Amygdala (tissue), 56 donors: Measurements from ENCODE around the gene SLC16A5.
"Not testable (repeated sequence)": the region's sequence is repeated elsewhere in the genome, so short reads cannot be mapped to it uniquely, and the experiment has no call there.

Source experiments
- DNase-seq, 56 donors: peaks; one replicate each; lab custom pipeline; 2025; lab: John Stamatoyannopoulos, UW

SLC16A5 gene

DNA sequence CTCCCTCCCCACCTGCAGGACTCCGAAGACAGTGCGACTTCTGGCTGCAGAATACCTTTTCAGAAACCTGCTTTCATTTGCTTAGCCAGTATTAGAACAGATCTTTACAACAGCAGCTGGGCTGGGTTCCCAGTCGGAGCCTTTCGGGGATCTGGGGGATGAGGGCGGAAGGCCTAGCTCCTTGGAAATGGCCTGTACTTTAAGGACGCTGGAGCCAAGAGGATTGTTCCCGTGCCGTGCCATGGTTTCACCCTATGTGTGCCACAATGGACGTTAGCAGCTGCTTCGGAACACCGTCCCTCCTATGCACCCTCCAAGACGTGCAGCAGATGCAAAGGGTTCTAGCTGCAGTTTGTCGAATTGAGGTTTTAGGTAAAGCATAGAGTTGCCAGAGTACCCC, 24.6 kb upstream of the SLC16A5 start:
- DNase-seq = peak in 4 of 56 donors; percentile 8 to 36 (median 20)

DNA sequence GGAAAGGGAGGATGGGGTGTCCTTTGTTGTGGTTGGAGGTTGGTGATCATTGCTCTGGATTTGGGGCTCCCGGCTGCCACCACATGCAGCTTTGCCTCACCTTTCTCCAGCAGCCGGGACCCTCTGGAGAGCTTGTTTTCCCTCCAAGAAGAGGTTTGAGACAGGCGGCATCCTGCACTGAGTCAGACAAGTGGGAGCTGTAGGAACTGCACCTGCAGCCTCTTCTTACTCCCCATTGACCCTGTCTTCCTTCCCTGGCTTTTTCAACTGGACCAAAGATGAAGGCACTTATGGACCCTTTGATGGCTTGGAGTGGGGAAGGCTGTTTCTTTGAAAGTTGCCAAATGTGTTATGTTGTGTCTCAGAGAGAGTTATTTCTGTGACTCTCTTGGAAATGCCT, 24.1 kb upstream of the SLC16A5 start:
- no peak for DNase-seq

DNA sequence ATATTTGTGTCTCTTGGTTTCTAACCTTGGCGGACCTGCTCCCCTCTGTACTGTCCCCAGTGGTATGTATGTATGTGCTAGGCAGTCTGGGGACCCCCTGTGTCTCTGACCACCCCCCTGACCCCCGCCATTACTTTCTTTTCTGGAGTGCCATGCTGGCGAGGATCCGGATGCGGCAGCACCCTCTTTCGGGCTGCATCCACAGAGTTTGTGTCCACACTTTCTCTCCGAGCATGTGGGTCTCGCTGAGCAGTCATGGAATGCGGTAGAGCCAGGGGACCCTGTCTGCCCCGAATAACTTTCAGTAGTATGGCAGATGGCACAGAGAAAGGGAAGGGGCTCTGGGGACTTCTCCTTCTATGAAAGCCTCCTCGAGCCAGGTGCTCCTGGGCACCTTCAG, 23.7 kb upstream of the SLC16A5 start:
- no peak for DNase-seq

GRCh38 chr17:75064460-75064859, 23.3 kb upstream of the SLC16A5 start:
- no peak for DNase-seq

DNA sequence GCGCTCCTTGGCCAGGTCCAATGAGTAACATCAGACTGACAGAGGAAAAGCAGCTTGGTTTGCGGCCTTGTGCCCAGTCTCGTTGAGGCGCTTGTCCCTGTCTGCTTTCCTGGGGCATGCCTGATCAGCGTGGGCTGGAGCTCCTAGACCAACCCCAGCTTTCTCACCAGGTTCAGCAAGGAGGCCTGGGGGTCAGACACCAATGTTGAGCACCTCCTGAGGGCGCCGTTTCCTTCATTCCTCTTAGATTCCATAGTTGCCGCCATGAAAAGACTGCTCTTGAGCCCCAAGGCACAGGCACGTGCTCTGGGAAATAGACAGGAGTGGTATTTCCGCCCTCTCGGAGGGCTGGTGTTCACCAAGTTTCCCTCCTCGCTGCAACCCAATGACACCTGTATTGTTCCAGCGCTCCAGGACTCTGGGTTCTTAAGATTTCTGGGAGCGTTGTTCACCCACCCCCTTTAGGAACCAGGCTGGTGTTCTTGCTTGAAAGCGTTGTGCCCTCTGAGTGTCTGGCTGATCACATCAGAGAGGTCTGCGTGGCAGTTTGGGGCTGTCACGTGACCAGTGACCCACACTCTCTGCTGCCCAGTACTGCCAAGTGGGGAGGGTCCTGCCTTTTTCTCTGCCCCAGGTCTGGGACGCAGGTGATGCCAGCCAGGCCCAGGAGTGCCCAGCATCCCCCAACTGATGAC, 22.7 kb upstream of the SLC16A5 start:
- no peak for DNase-seq

- no peak for DNase-seq
These were observed 22.1 kb upstream of the SLC16A5 start for GRCh38 chr17:75065562-75066151.

- DNase-seq = no peak
These were observed 19.9 kb upstream of the SLC16A5 start for GRCh38 chr17:75067856-75068255.

DNA sequence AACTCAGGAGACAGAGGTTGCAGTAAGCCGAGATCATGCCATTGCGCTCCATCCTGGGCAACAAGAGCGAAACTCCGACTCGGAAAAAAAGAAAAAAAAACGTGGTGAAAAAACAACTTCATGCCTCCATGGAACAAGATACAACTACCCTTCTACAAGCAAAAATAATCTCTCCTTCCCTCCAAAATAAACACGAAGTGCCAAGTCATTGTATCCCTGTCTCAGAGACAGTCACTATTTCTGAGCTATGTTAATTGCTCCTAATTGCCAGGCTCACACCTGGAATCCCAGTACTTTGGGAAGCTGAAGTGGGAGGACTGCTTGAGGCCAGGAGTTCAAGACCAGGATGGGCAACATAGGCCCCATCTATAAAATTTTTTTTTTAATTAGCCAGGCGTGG, 19.0 kb upstream of the SLC16A5 start:
- no peak for DNase-seq

- DNase-seq = peak in 1 of 56 donors; percentile 3
These were observed 18.0 kb upstream of the SLC16A5 start for GRCh38 chr17:75069783-75070182.

- DNase-seq = not testable (repeated sequence)
These were observed 16.1 kb upstream of the SLC16A5 start for GRCh38 chr17:75071478-75072271.

DNA sequence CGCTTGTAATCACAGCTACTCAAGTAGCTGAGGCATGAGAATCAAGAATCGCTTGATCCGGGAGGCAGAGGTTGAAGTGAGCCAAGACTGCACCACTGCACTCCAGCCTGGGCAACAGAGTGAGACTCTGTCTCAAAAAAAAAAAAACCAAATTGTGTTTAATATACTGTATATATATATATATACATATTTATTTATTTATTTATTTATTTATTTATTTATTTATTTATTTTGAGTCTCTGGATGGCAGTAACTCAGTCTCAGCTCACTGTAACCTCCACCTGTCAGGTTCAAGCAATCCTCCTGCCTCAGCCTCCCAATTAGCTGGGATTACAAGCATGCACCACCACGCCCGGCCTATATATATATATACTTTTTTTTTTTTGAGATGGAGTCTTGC, 14.8 kb upstream of the SLC16A5 start:
- DNase-seq = not testable (repeated sequence)

DNA sequence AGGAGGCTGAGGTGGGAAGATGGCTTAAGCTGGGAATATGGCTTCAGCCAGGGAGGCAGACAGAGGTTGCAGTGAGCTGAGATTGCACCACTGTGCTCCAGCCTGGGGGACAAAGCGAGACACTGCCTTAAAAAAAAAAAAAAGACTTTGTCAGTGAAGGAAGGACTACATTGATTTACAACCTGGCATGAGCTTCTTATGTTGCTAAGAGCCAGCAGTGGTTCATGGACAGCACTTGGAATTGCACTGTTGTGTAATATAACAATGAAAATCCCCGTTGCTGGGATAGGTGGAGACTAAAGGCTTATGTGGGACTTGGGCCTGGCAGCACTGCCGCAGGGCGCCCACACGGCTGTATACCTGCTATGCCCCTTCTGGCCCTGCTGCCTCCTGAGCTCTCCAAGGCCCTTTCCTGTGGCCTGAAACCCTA, 14.1 kb upstream of the SLC16A5 start:
- DNase-seq = no peak

DNA sequence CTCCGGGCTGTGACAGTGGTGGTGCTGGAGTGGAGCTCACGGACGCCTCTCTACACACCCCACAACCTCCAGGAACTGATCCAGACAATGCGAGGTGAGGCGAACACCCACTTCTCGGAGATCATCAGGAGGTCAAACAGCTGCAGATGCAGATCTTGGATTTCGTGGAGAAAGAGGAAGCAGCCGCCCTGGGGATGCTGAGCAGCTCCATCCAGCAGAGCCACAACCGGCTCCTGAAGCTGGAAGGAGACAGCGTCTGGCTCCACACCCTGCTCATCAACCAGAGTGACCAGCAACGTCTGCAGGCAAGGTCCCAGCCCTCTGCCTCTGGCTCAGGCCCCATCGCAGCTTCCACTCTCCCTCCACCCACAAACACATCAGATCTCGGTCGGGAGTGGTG, 13.2 kb upstream of the SLC16A5 start:
- DNase-seq = no peak

- DNase-seq = no peak
These were observed 12.0 kb upstream of the SLC16A5 start for GRCh38 chr17:75075597-75076336.

DNA sequence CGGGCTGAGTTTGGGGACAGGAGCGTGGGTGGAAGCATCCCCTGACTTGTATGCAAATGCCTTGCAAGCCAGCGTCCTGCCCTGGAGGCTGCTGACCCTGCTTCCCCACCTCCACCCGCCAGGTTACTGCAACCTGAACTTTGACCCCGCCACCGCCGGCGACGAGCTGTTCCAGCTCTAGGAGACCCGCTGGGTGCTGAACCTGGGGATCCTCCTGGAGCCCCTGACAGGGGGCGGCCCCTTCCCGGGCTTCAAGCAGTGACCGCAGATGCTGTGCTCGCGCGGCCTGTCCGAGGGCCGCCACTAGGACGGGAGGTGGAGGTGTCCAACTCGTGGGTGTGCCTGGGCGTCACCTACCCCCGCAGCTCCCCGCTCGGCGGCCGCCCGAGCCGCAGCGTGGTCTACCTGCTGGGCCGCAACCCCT, 10.7 kb upstream of the SLC16A5 start:
- peak in 2 of 56 donors; percentile 50 to 63 for DNase-seq

DNA sequence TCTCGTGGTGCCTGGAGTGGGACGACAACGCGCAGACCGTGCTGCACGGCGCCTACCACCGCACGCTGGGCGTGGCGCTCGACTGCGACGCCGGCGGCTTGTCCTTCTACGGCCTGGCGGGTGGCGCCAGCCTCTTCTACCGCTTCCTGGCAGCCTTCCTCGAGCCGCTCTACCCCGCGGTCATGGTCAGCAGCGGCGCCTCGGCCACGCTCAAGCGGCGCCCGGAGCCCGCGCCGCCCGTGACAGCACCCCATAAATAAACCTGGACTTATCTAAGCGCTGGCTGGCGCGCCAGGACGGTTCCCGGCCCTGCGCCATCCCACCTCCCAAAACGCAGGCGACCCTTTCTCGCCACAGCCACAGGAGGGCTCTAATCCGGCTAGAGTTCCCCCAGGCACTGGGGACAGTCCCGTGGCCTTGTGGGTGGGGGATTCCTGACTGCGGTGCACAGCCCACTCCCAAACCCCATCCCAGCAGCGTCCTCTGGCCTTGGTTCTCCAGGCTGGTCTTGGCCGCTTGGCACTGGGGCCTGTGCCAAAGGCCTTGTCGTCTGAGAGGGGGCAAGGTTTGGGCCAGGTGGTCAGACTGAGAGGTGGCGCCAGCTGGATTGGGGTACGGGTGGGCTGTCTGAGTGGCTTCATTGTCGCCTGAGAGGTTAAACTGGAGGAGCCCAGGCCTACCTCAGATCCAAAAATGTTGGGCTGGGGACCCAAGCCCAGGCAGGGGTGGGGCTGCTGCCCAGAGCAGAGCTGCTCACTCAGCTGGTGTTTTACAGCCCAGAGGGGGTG, 10.1 kb upstream of the SLC16A5 start:
- peak in 32 of 56 donors; percentile 11 to 65 (median 36) for DNase-seq

- DNase-seq = no peak
These were observed 9.3 kb upstream of the SLC16A5 start for GRCh38 chr17:75078284-75079022.

- DNase-seq = no peak
These were observed 8.8 kb upstream of the SLC16A5 start for GRCh38 chr17:75079023-75079373.
